Activated CD4-positive, CD25-positive, alpha-beta regulatory T cell treated with anti-CD3 and anti-CD28 coated beads, Interleukin-2, amount 50 U/mL, for 16 hours (primary cell): ENCODE data around the gene EPS15.

Source experiments
- DNase-seq: peaks from one replicate; pipeline ENCODE4 v3.0.0-alpha.2; 2020; ENCODE audit warnings: low read depth, low spot score

The EPS15 gene

GRCh38 chr1:51381964-51382363 lies 137.1 kb downstream of the EPS15 start:
- DNase-seq: no peak

GRCh38 chr1:51380936-51381335 lies 138.1 kb downstream of the EPS15 start:
- DNase-seq: no peak

GRCh38 chr1:51378871-51379270 lies 140.2 kb downstream of the EPS15 start:
- no peak for DNase-seq

DNA sequence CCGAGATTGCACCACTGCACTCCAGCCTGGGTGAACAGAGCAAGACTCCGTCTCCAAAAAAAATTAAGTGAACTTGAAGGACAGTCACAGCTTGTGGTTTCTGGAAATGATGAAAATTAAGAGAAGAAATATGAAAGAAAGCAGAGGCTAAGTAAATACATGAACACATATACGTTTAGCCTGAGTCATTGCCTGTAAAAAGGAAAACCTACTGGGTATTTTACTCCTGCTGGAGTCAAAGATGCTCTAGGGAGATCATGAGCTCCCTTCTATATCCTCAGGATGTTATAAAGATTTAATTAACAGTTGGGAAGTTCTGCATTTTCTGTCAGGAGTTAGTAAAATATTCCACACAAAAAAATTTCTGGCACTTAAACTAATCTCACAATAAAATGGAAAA lies 145.2 kb downstream of the EPS15 start:
- DNase-seq: no peak

DNA sequence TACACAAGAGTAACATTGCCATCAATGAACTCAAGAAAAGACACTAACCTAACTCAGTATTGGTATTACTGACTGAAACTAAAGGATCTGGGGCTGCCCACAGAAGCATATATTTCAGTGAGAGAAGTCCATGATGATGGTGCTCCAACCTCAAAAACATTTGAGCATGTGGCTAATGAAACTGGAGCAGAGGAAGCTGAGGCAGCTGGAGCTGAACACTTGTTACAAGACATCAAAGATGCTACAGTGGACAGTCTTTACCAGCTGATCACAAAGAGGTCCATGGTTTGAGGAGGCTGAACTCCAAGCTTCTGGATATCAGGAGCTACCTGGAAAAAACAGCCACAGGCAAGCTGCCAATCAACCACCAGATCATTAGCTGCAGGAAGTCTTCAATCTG lies 146.5 kb downstream of the EPS15 start:
- DNase-seq: no peak

- no peak for DNase-seq
Measured at GRCh38 chr1:51369171-51369570, 149.9 kb downstream of the EPS15 start.

DNA sequence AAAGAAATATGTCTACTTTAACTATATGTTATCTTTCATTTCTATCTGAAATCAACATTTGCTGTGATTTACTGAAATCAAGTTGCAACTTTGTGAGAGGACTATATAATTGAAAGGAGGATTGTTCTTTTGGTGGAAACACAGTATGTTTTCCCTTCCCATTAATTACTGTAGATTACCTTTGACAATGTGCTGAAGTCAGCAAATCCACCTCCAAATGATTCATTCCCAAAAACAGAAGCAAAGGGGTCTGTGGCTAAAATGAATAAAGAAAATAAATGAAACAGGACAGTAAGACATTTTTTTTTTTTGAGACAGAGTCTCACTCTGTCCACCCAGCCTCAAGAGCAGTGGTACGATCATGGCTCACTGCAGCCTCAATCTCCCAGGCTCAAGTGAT lies 153.3 kb downstream of the EPS15 start:
- no peak for DNase-seq

GRCh38 chr1:51359879-51360278 lies 159.2 kb downstream of the EPS15 start:
- no peak for DNase-seq

GRCh38 chr1:51355382-51355781 lies 163.7 kb downstream of the EPS15 start:
- DNase-seq: no peak

- no peak for DNase-seq
Measured at GRCh38 chr1:51354416-51354815, 164.7 kb downstream of the EPS15 start.

- no peak for DNase-seq
Measured at GRCh38 chr1:51351907-51352306, 167.2 kb downstream of the EPS15 start.

DNA sequence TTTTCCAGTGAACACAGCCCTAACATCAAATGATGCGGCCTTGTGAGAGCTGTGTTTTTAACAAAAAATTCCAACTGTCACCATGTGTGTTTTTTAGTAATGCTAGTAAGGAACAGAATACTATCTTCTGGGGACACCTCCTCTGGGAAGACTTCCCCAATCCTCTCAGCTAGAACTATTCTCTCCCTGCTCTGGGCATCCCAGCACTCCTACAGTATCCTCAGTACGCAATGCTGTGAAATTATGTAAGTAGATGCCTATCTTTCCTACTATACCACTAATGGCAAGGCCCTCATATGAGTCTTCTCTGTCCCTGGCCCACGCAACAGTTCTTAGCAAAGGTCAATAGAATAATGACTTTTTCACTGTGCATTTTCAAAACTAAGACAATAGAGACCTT lies 169.2 kb downstream of the EPS15 start:
- no peak for DNase-seq

- no peak for DNase-seq
Measured at GRCh38 chr1:51348147-51348527, 170.9 kb downstream of the EPS15 start.

DNA sequence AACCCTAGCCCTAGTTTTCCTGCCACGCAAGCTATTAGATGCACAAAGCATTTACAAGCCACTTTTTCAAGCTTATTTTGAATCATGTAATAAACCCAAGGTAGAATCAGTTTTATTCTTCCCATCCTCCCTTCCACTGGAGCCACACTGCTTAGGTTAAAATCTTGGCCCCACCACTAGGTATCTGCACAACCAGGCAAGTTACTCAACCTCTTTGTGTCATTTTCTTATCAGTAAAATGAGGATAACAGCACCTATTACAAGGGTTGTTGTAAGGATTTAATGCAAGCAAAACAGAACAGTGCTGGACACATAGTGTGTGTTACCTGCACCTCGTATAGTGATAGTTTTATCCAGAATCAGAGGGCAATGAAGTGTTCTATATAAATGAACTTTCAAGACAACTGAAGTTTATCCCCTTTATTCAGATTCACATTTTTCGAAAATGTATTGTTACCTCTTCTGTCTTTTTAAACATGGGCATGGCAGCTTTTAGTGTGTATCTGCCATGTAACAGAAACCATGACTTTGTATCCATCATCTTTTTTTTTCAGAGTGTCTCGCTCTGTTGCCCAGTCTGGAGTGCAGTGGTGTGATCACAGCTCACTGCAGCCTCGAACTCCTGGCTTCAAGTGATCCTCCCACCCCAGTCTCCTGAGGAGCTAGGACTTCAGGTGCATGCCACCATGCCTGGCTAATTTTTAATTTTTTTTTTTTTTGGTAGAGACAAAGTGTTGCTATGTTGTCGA lies 171.5 kb downstream of the EPS15 start:
- no peak for DNase-seq

- no peak for DNase-seq
Measured at GRCh38 chr1:51346086-51346942, 172.8 kb downstream of the EPS15 start.

DNA sequence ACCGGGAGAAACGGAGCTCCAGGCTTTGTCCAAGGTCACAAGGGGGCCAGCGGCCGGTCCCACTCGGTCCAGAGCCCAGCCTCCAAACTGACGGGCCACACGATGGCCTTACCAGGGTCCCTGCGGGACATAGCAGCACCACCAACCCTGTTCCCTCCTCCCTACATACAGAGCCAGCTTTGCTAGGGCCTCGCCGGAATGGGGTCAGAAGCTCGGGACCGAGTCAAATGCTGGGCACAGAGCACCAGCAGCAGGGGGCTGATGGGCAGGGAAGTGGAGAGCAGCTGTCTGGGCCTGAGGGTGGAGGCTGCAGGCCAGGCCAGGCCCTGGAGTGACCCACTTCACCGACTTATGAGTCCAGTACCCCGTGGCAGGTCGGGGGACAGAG lies 173.8 kb downstream of the EPS15 start:
- no peak for DNase-seq

DNA sequence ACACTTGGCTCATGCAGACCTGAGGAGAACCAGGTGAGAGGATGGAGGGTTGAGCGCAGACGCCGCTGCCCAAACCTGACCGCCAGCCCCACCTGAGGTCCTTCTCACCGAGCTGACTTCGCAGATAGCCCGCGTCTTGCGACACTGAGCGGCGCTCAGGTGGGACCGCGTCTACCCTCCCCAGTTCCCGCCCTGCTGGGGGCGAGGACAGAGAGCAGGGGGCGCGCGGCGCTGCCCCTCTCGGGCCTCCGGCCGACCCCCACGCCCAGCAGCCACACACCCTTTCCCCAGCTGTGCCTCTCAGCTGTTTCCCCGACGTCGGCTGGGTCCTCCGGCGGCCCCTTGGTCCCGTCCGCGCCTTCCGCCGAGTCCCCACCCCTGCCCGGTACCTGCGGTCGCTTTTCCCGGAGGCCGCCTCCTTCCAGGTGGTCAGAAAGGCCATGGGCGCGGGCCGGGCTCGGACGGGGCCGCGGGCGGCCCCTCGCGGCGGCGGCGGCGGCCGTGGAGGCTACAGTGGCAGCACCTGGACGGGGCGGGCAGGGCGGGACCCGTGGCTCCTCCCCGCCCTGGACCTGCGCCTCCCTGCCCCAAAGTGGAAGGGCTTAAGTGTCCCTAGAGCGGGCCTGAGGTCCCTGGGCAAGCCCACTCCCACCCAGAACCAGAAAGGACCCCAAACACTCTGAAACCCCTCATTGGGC lies 174.3 kb downstream of the EPS15 start:
- no peak for DNase-seq

DNA sequence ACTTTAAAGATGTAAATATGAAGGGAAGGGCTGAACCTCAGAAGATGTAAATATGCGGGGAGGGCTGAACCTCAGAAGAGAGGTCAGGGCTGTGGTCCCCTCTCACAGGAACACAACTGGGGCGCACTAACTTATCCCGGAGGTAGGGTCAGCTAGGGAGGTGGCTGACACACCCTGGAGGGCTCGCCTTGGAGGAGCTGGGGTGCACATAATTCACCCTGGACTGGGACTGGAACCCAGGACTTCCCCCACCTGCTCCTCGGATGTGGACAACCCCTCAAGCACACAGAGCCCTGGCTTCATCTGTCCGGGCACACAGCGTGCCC lies 174.8 kb downstream of the EPS15 start:
- DNase-seq: no peak

DNA sequence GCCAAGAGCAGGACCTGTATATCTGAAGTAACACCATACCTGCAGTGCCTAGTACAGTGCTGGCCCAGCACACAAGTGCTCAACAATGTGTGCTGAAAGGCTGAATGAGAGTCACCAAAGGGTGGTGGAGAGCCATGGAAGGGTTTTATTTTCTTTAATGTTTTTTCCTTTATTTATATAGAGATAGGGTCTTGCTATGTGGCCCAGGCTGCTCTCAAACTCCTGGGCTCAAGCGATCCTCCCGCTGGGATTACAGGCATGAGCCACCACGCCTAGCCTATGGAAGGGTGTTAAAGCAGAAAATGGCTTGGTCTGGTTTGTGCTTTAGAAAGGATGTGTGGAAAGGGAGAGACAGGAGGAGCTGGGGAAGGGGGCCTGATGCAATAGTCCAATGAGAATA lies 175.4 kb downstream of the EPS15 start:
- DNase-seq: no peak

GRCh38 chr1:51342591-51343206 lies 176.4 kb downstream of the EPS15 start:
- no peak for DNase-seq

DNA sequence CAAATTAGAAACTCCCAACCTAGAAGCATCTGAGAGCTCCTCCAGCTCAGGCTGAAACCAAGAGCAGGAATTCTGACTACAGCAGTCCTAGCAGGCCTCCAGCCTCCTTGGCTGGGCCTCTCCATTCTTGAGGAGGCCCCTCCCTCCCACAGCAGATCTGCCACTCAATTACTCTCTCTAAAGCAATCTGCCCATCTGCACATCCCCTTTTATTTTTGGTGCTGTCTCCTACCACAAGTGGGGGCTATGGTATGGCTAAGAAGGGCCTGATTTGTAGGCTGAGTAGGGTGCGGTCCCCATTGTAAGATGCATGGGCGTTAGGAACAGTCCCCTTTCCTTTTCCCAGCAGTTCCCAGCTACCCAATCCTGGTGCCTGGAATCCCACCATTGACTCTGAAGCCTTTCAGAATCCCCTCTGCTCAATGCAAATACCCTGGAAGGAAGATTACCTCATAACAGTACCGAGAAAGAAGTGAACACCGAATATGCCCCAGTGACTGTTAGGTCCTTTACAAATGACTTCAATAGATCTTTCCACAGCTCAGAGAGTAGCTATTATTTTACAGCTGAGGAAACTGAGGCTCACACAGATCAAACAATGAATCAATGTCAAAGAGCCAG lies 177.1 kb downstream of the EPS15 start:
- DNase-seq: no peak

DNA sequence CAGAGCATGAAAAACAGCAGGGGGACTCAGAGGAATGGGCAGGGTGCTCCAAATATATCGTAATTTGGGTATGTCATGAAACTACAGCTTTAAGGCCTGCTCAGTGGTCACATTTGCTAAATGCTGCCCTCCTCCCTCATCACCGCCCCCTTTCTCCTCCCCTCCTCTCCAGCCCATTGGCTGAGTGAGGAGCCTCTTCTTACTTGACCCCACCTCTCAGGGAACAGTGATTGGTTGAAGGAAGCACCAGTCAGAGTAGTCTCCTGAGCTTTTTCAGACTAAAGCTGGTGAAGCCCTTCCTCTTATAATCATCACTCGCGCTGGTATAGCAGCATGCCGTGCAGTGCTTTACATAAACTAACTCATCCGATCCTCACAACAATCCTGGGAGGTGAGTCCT lies 178.7 kb downstream of the EPS15 start:
- DNase-seq: no peak
